Calu3 (cell line): ENCODE measurements around the gene MRM1. TPM values are rescaled to one million over a fixed set of nuclear protein-coding genes. Genes with fewer than 3 reads are reported as not detected.
A peak's percentile ranks its signal among the peaks of the same experiment; 100 is the strongest.
"Not testable (repeated sequence)": the region's sequence is repeated elsewhere in the genome, so short reads cannot be mapped to it uniquely, and the experiment has no call there.

Experiments
- BruUV-seq: library from RNA; stranded (reverse); fragments of 400-500 nt; replicated peaks from 2 replicates; lab custom pipeline; 2021; lab: Mats Ljungman, UMichigan
- CTCF ChIA-PET: fragments of 300-600 bp; sonication (Branson Sonifier 250); formaldehyde crosslinking; loops from one replicate; lab custom pipeline; 2022; ENCODE audit warnings: antibody characterized with exemption; lab: Charles Lee
- DNase-seq: peaks from one replicate; pipeline ENCODE4 v3.0.0; 2022
- H3K27ac Mint-ChIP-seq: one replicate; pipeline ENCODE4 v1.8.0; 2022; ENCODE audit warnings: mixed read lengths; ENCODE audit not compliant: unreplicated experiment
- H3K27me3 Mint-ChIP-seq: one replicate; pipeline ENCODE4 v1.8.0; 2022; ENCODE audit warnings: mixed read lengths; ENCODE audit not compliant: unreplicated experiment
- H3K36me3 Mint-ChIP-seq: one replicate; pipeline ENCODE4 v1.8.0; 2022; ENCODE audit warnings: mild to moderate bottlenecking, moderate library complexity, mixed read lengths; ENCODE audit not compliant: insufficient read depth, unreplicated experiment
- H3K4me1 Mint-ChIP-seq: one replicate; pipeline ENCODE4 v1.8.0; 2022; ENCODE audit warnings: mild to moderate bottlenecking, low read depth, mixed read lengths; ENCODE audit not compliant: unreplicated experiment
- H3K4me3 Mint-ChIP-seq: one replicate; pipeline ENCODE4 v1.8.0; 2022; ENCODE audit warnings: mild to moderate bottlenecking, low read depth, moderate library complexity, mixed read lengths; ENCODE audit not compliant: unreplicated experiment
- H3K9me3 Mint-ChIP-seq: one replicate; pipeline ENCODE4 v1.8.0; 2022; ENCODE audit warnings: low read depth, mixed read lengths; ENCODE audit not compliant: unreplicated experiment
- intact Hi-C: fragments of 100-400 bp; cut with micrococcal nuclease; formaldehyde crosslinking; loops from one replicate; pipeline ENCODE4 v1.10.0; 2022; ENCODE audit not compliant: unreplicated experiment
- total RNA-seq: library from RNA; stranded (reverse); gene quantifications from 2 replicates; pipeline ENCODE4 v1.2.3, GENCODE V29; 2022
- TF ChIP-seq, protein P1 (sequence below): fragments of 200-600 bp; IDR thresholded peaks from one replicate; pipeline ENCODE4 v1.8.0; 2022; ENCODE audit warnings: antibody characterized with exemption; ENCODE audit not compliant: unreplicated experiment

The MRM1 gene
- total RNA-seq, 1 experiment from 2014 or later: 43.5 TPM

DNA sequence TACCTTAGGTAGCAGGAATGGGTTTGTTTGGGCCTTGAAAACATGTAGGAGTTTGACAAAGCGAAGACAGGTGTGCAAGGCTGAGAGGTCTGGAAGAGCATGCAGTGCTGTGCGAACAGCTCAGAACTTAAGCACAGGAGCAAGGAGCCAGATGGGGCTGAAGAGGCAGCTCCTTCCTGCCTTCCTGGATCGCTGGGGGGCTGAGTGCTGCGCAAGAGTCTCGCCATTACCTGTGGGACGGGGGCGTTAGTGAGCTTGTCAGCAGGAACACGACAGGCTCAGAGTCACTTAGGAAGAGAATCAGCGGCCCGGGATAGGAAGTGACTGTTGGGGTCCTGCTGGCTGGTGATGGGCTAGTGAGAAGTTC, 464 bp upstream of the MRM1 start:
- peaks cover 30% of the 10 kb centered on the region for H3K4me1 Mint-ChIP-seq
- H3K27me3 Mint-ChIP-seq: no peaks in the 10 kb centered on the region
- H3K36me3 Mint-ChIP-seq: peaks cover 29% of the 10 kb centered on the region
- no peaks in the 10 kb centered on the region for H3K9me3 Mint-ChIP-seq
- H3K27ac Mint-ChIP-seq: peak overlapping the region; percentile 84
- no peak for DNase-seq
- peak overlapping the region; percentile 81 for H3K4me3 Mint-ChIP-seq
- intact Hi-C loops: no loop called here
- TSS peak; percentile 90 for BruUV-seq
- TF ChIP-seq, protein P1, sequence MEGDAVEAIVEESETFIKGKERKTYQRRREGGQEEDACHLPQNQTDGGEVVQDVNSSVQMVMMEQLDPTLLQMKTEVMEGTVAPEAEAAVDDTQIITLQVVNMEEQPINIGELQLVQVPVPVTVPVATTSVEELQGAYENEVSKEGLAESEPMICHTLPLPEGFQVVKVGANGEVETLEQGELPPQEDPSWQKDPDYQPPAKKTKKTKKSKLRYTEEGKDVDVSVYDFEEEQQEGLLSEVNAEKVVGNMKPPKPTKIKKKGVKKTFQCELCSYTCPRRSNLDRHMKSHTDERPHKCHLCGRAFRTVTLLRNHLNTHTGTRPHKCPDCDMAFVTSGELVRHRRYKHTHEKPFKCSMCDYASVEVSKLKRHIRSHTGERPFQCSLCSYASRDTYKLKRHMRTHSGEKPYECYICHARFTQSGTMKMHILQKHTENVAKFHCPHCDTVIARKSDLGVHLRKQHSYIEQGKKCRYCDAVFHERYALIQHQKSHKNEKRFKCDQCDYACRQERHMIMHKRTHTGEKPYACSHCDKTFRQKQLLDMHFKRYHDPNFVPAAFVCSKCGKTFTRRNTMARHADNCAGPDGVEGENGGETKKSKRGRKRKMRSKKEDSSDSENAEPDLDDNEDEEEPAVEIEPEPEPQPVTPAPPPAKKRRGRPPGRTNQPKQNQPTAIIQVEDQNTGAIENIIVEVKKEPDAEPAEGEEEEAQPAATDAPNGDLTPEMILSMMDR: no peak
- CTCF ChIA-PET: interaction anchor here (0.5 to 4.8 kb wide), 26 partner anchors 9 to 772 kb away, joined by 3 to 69 read pairs (median 4); partner anchors contain the start of genes DHRS11, GGNBP2, MYO19 and PIGW

DNA sequence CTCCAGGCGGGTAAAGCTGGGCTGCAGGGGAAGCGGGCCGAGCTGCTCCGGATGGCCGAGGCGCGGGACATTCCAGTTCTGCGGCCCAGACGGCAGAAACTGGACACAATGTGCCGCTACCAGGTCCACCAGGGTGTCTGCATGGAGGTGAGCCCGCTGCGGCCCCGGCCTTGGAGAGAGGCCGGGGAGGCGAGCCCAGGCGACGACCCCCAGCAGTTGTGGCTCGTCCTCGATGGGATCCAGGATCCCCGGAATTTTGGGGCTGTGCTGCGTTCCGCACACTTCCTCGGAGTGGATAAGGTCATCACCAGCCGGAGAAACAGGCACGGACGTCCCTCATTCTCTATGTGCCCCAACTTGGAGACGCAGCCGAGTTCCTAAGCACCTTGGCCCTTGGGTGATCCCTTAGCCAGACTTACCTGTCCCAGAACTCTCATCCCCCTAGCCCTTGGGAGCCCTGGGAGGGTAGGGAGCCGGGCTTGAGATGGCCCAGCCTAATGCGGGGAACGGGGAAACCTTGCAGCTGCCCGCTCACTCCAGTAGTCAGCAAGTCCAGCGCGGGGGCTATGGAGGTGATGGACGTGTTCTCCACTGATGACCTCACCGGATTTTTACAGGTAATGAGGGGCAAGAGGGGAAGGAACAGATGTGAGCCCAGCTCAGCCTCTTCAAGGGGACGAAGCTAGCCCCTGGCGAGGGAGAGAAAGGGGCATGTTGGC, 806 bp downstream of the MRM1 start:
- CTCF ChIA-PET: interaction anchor here (0.6 to 4.8 kb wide), 46 partner anchors 11 to 771 kb away, joined by 3 to 69 read pairs (median 4); partner anchors contain the start of genes DHRS11, GGNBP2, MYO19 and PIGW
- TF ChIP-seq, protein P1: no peak
- DNase-seq: peak; percentile 70
- Mint-ChIP-seq H3K4me3 (peak overlapping the region; percentile 81), H3K27ac (peak overlapping the region; percentile 84), H3K9me3 (no peaks in the 10 kb centered on the region), H3K4me1 (peaks cover 34% of the 10 kb centered on the region), H3K27me3 (no peaks in the 10 kb centered on the region), H3K36me3 (peaks cover 29% of the 10 kb centered on the region)
- BruUV-seq: no TSS peak
- intact Hi-C loops: no loop called here

DNA sequence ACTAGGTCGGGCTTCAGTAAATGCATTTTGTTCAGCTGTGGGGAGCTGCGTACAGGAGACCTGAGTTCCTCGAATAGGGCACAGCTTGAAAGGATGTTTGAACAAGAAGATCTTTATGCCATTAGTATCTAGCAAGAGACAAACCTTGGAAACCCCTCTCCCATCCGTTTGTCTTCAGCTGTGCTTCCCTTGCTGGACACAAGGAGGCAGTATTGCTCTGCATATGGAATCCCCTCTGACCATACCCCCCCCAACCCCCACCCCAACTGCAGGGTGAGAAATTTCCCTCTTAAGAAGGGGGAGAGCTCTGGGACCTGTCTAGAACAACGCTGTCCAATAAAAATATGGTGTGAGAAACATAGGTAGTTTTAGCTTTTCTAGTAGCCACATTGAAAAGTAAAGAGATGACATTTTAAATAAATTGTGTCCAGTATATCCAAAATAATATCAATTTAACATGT, 1.6 kb downstream of the MRM1 start:
- peak; percentile 88 for DNase-seq
- Mint-ChIP-seq H3K27ac (peak overlapping the region; percentile 84), H3K4me1 (peaks cover 34% of the 10 kb centered on the region), H3K4me3 (peak overlapping the region; percentile 81), H3K36me3 (peaks cover 33% of the 10 kb centered on the region), H3K9me3 (no peaks in the 10 kb centered on the region), H3K27me3 (no peaks in the 10 kb centered on the region)
- TF ChIP-seq, protein P1: peak; percentile 100
- intact Hi-C loops: no loop called here
- BruUV-seq: TSS peak; percentile 22
- CTCF ChIA-PET: interaction anchor here (0.6 to 4.8 kb wide), 48 partner anchors 11 to 925 kb away, joined by 3 to 69 read pairs (median 6); partner anchors contain the start of genes DHRS11, GGNBP2, MYO19 and PIGW

DNA sequence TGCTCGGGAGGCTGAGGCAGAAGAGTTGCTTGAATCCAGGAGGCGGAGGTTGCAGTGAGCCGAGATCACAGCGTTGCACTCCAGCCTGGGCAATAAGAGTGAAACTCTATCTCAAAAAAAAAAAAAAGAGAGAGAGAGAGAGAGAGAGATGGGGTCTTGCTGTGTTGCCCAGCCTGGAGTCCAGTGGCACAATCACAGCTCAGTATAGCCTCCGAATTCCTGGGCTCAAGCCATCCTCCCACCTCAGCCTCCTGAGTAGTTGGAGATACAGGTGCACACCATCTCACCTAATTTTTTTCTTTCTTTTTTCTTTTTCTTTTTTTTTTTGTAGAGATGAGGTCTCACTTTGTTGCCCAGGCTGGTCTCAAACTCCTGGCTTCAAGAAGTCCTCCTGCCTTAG, 3.6 kb downstream of the MRM1 start:
- DNase-seq, H3K27me3 Mint-ChIP-seq, intact Hi-C loops, H3K27ac Mint-ChIP-seq, H3K4me3 Mint-ChIP-seq, BruUV-seq, H3K9me3 Mint-ChIP-seq: not testable (repeated sequence)
- Mint-ChIP-seq H3K4me1 (peaks cover 34% of the 10 kb centered on the region), H3K36me3 (peaks cover 35% of the 10 kb centered on the region)
- CTCF ChIA-PET: interaction anchor here (0.7 to 4.8 kb wide), 2 partner anchors 9 to 220 kb away, joined by 3 to 67 read pairs; no protein-coding TSS in a partner anchor

DNA sequence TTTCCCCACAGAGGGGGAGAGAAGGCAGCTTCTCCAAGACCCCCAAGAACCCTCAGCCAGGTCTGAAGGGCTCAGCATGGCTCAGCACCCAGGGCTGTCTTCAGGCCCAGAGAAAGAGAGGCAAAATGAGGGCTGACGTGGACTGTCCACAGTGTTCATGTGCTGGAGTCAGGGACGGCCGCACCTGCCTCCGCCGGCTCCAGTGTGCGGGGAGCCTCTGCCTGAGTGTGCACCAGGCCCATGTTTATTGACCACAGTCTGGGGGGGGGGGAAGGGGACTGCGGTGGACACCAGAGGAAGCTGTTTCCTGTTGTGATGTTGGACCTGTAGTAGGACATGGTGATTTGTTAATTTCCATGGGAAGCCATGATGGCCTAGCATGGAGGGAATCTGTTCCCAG, 6.9 kb downstream of the MRM1 start:
- CTCF ChIA-PET: no interaction called here
- Mint-ChIP-seq H3K27ac (no peak overlapping the region), H3K27me3 (no peaks in the 10 kb centered on the region), H3K9me3 (no peaks in the 10 kb centered on the region), H3K4me3 (no peak overlapping the region), H3K36me3 (peaks cover 5% of the 10 kb centered on the region), H3K4me1 (peaks cover 24% of the 10 kb centered on the region)
- intact Hi-C loops: no loop called here
- BruUV-seq: no TSS peak
- TF ChIP-seq, protein P1: no peak
- no peak for DNase-seq
